Measurements from ENCODE around the gene FAM174B.

Gene FAM174B

GRCh38 chr15:92602267-92602593 is 53.3 kb downstream of the FAM174B start:
- no peak for DNase-seq

- no peak for DNase-seq
Observed at GRCh38 chr15:92601592-92602266, 53.8 kb downstream of the FAM174B start.

- DNase-seq = peak in 4 of 51 donors; percentile 5 to 27 (median 21)
Observed at GRCh38 chr15:92600856-92601255, 54.7 kb downstream of the FAM174B start.

- no peak for DNase-seq
Observed at GRCh38 chr15:92599394-92599970, 56.1 kb downstream of the FAM174B start.

- no peak for DNase-seq
Observed at GRCh38 chr15:92597548-92597947, 58.0 kb downstream of the FAM174B start.

- DNase-seq = no peak
Observed at GRCh38 chr15:92596623-92597022, 59.0 kb downstream of the FAM174B start.

GRCh38 chr15:92595506-92596381 is 59.8 kb downstream of the FAM174B start:
- DNase-seq = no peak

GRCh38 chr15:92591275-92591674 is 64.3 kb downstream of the FAM174B start:
- DNase-seq = no peak

GRCh38 chr15:92586966-92587365 is 68.6 kb downstream of the FAM174B start:
- DNase-seq = no peak

GRCh38 chr15:92586383-92586942 is 69.1 kb downstream of the FAM174B start:
- no peak for DNase-seq

GRCh38 chr15:92584105-92584504 is 71.5 kb downstream of the FAM174B start:
- no peak for DNase-seq

GRCh38 chr15:92583096-92584034 is 72.2 kb downstream of the FAM174B start:
- no peak for DNase-seq

GRCh38 chr15:92582206-92582605 is 73.4 kb downstream of the FAM174B start:
- DNase-seq = no peak

- DNase-seq = no peak
Observed at GRCh38 chr15:92580933-92581445, 74.6 kb downstream of the FAM174B start.

- no peak for DNase-seq
Observed at GRCh38 chr15:92580521-92580920, 75.1 kb downstream of the FAM174B start.

GRCh38 chr15:92579931-92580470 is 75.6 kb downstream of the FAM174B start:
- DNase-seq = no peak

GRCh38 chr15:92579486-92579885 is 76.1 kb downstream of the FAM174B start:
- no peak for DNase-seq

- DNase-seq = no peak
Observed at GRCh38 chr15:92578096-92578835, 77.3 kb downstream of the FAM174B start.

- no peak for DNase-seq
Observed at GRCh38 chr15:92576597-92577200, 78.9 kb downstream of the FAM174B start.
